Muscle of back (tissue), 13 donors: ENCODE measurements around the gene DST. TPM values are rescaled to one million over a fixed set of nuclear protein-coding genes. Genes with fewer than 3 reads are reported as not detected.

Experiments used
- DNase-seq, 3 donors: peaks; one replicate each; pipeline versions ENCODE4 v3.0.0 to v3.0.0-alpha.2; 2013
- long read RNA-seq, 9 donors: transcript quantifications; one replicate each; lab custom pipeline, GENCODE V29; 2026
- polyA plus RNA-seq, 10 donors: library from polyadenylated mRNA; unstranded; fragments of 120-200 nt; gene quantifications; one replicate each; pipeline ENCODE4 v1.2.1, GENCODE V29; 2013; ENCODE audit not compliant: insufficient read length in 10 of 10

DST gene
- polyA plus RNA-seq = 100 to 1,000 TPM; 146 to 236 (median 192) TPM
- long read RNA-seq, donor 1, full-length matches to known transcripts = 8 of 20 reads
- long read RNA-seq, donor 1, partial matches to known transcripts = 12 of 20 reads
- long read RNA-seq, donor 1, other reads (novel, unspliced or antisense) = 0 of 20 reads
- long read RNA-seq, donor 2, partial matches to known transcripts = 0 of 7 reads
- long read RNA-seq, donor 2, other reads (novel, unspliced or antisense) = 0 of 7 reads
- long read RNA-seq, donor 3 = 0 reads
- long read RNA-seq, donor 4, partial matches to known transcripts = 0 of 4 reads
- long read RNA-seq, donor 4, other reads (novel, unspliced or antisense) = 0 of 4 reads
- long read RNA-seq, donor 5, partial matches to known transcripts = 6 of 16 reads
- long read RNA-seq, donor 5, other reads (novel, unspliced or antisense) = 0 of 16 reads
- long read RNA-seq, donor 6, partial matches to known transcripts = 5 of 7 reads
- long read RNA-seq, donor 6, other reads (novel, unspliced or antisense) = 0 of 7 reads
- long read RNA-seq, donor 7, partial matches to known transcripts = 20 of 28 reads
- long read RNA-seq, donor 7, other reads (novel, unspliced or antisense) = 0 of 28 reads
- long read RNA-seq, donor 8, partial matches to known transcripts = 8 of 12 reads
- long read RNA-seq, donor 8, other reads (novel, unspliced or antisense) = 0 of 12 reads
- long read RNA-seq, donor 9 = 0 reads

- DNase-seq = peak in 1 of 3 donors; percentile 74
Observed at GRCh38 chr6:56642366-56643261, at the start of gene DST. Gene DST, minus strand, starts transcription at chr6:56642889.

- DNase-seq = no peak
Observed at GRCh38 chr6:56691814-56692213, 49.1 kb upstream of the DST start.

GRCh38 chr6:56691286-56691595 lies 48.6 kb upstream of the DST start:
- DNase-seq = no peak

GRCh38 chr6:56690519-56691285 lies 48.0 kb upstream of the DST start:
- peak in 1 of 3 donors; percentile 38 for DNase-seq

- DNase-seq = no peak
Observed at GRCh38 chr6:56689663-56690062, 47.0 kb upstream of the DST start.

GRCh38 chr6:56689114-56689513 lies 46.4 kb upstream of the DST start:
- no peak for DNase-seq

- no peak for DNase-seq
Observed at GRCh38 chr6:56688521-56688920, 45.8 kb upstream of the DST start.

GRCh38 chr6:56687551-56687950 lies 44.9 kb upstream of the DST start:
- no peak for DNase-seq

GRCh38 chr6:56686429-56686828 lies 43.7 kb upstream of the DST start:
- DNase-seq = no peak

GRCh38 chr6:56685994-56686393 lies 43.3 kb upstream of the DST start:
- no peak for DNase-seq

- no peak for DNase-seq
Observed at GRCh38 chr6:56685102-56685733, 42.5 kb upstream of the DST start.

GRCh38 chr6:56684342-56685101 lies 41.8 kb upstream of the DST start:
- no peak for DNase-seq

- DNase-seq = peak; percentile 43 to 77 (median 44)
Observed at GRCh38 chr6:56683882-56684281, 41.2 kb upstream of the DST start.

GRCh38 chr6:56682635-56683034 lies 39.9 kb upstream of the DST start:
- no peak for DNase-seq

GRCh38 chr6:56677559-56677958 lies 34.9 kb upstream of the DST start:
- no peak for DNase-seq

- peak; percentile 62 to 84 (median 72) for DNase-seq
Observed at GRCh38 chr6:56671651-56672461, 29.2 kb upstream of the DST start.

- DNase-seq = no peak
Observed at GRCh38 chr6:56671160-56671559, 28.5 kb upstream of the DST start.

GRCh38 chr6:56669041-56669440 lies 26.4 kb upstream of the DST start:
- no peak for DNase-seq

GRCh38 chr6:56668158-56668557 lies 25.5 kb upstream of the DST start:
- no peak for DNase-seq
